NCI-H748 treated with DMSO at 0.1 percent for 48 hours (cell line): Measurements from ENCODE around the gene TTLL10.

Experiments
- DNase-seq: peaks from one replicate; lab custom pipeline; 2025; lab: John Stamatoyannopoulos, UW

The TTLL10 gene

DNA sequence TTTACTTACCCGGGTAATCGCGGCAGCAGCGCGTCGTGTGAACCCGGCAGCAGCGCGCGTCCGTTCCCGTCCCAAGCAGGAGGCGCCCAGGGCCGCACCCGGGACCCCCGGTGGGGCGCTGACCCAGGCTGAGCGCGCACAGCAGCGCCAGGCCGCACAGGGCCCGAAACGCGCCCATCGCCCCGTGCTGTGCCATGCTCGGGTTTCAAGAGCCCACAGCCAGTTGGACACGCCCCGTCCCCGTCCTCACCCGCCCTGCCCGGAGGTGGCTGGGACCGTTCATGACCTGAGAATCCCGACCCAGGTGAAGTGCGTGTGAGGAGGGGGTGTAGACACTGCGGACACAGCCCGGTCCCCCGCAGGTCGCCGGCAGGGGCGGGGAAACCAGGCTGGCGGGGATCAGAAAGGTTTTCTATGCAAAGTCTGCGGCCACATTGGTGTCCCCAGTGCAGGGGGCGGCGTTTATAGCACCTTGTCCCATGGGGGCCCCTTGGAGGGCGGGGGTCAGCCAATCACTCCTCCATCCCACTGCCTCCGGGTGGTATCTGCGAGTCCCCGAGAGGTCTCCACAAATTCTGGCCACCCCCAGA lies 32.8 kb downstream of the TTLL10 start, which contains the start of gene TNFRSF18:
Gene TNFRSF18, minus strand, starts transcription at position 217 of the 590 bp plus-strand sequence. Its CDS starts 21 bp downstream, at position 196.
- DNase-seq = no peak

GRCh38 chr1:1206966-1207531 lies 33.4 kb downstream of the TTLL10 start:
- no peak for DNase-seq

GRCh38 chr1:1207571-1207892 lies 33.9 kb downstream of the TTLL10 start:
- no peak for DNase-seq

- DNase-seq = no peak
Measured at GRCh38 chr1:1208713-1209433, 35.2 kb downstream of the TTLL10 start.

GRCh38 chr1:1210726-1211540 lies 37.3 kb downstream of the TTLL10 start:
- no peak for DNase-seq

- DNase-seq = no peak
Measured at GRCh38 chr1:1211541-1212441, 38.1 kb downstream of the TTLL10 start.

DNA sequence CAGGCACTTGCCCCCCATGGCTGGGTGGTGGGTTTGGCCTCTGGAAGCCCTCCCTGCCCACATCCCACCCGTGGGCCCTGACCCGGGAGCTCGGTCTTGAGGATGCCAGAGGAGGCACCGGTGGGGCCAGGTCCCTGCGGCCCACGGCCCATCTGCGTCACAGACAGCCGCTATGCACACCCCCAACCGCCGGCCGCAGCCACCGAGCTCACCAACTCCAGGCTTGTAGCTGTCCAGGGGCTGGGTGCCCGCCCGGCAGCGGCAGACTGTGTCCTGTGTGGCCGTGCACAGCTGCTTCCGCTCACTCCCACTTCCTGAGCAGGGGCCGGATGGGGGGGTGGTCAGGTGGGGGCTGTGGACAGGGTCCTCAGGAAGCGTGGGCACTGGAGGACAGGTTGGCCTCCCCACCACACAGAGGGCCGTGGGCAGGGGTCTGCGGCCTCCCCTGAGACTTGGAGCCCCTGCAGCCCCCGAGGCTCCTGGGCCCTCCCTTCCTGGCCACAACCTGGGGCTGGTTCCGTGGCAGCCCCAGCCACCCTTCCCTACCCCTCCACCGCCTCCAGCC lies 39.2 kb downstream of the TTLL10 start:
- DNase-seq = no peak

DNA sequence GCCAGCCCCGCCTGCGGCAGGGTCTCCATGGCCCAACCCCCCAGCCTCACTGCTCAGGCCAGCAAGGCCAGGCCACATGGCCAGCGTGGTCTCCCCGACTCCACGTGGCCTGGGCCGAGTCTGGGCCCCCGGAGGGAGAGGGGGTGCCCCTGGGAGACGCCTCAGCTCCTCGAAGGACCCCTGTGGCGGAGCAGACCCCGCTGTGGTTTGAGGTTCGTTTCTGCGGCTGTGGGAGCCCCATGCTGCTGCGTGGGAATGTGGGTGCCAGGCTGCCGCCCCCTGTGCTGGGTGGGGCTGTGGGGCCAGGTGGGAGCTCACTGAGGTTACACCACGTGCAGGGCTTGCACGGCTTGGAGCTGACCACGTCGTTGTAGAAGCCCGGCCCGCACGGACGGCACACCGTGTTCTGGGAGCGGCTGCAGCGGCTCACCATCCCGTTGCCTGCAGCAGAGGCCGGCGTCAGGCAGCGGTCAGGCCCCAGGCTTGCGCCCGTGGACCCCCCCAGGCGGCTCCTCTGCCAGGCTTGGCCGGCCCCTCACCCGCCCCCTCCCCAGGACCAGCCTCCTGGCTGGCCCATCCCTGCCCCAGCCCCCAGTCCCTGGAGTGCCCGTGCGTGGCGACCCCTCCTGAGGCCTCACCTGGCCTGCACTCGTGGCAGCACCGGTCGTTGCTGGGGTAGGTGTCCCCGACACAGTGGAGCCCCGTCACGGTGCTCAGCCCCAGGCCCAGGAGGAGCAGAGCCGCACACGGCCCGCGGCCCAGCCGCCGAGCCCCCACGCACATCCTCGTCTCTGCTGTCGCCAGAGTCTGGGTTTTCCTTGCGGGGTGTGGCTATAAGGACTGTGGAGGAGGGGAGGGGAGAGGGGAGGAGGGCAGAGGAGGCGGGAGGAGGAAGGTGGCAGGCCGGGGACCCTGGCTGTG lies 39.9 kb downstream of the TTLL10 start, which contains the start of gene TNFRSF4:
Gene TNFRSF4, minus strand, starts transcription at position 809 of the 921 bp plus-strand sequence. Its CDS starts 26 bp downstream, at position 783.
- DNase-seq = no peak

DNA sequence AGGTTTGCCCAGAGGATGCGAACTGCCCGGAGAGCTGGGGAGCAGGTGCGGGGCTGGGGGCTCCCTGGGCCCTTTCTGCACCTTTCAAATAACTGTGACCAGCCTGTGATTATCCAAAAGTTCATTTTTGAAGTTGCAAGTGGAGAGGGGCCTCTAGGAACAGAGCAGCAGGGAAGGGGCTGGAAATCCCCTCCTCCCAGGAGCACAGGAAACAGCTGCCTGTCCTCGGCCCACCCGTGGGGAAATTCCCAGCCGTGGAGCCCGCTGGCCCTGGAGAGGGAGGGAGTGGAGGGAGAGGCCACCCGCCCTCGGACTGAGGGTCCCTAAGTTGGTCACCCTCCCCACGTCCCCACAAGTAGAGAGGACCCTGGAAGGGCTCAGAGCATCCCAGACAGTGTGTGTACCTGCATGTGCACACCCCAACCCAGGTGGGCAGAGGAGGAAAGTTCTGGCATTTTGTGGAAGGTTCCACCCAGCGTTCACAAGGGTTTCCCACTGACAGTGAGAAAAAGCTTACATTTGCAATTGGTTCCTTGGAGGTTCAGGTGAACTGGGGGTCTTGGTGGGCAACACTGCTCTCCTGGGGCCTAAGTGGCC lies 41.5 kb downstream of the TTLL10 start:
- no peak for DNase-seq

DNA sequence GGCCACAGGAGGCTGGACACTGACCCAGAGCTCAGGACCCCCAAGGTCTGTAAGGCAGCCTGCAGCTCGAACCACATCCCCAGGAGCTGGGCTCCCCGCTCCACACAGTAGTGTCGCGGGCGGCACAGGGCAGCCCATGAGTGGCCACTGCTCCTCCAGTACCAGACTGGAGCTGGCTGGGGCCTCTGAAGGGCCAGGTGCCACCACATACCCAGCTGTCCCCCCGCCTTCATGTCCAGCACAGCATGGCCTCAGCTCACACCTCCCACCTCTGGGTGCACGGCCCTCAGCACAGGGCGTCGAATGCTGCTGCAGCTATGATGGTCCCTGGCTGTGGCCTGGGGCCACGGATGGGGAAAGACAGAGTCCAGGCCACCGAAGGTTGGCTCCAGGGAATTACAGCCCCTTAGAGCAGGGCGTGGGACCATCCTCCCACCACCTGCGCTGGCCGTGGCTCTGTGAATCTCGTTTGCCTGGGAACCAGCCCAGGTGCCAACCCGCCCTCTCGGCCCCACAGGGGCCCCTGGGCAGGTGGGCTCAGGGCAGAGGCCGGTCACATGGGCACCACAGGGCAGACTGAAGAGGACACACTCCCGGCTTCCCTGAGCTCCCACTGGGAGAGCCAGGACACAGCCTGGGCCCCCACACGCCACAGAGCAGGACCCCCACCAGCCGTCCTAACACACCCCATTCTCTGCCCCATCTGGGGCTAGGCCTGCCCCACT lies 42.4 kb downstream of the TTLL10 start:
- DNase-seq = no peak

DNA sequence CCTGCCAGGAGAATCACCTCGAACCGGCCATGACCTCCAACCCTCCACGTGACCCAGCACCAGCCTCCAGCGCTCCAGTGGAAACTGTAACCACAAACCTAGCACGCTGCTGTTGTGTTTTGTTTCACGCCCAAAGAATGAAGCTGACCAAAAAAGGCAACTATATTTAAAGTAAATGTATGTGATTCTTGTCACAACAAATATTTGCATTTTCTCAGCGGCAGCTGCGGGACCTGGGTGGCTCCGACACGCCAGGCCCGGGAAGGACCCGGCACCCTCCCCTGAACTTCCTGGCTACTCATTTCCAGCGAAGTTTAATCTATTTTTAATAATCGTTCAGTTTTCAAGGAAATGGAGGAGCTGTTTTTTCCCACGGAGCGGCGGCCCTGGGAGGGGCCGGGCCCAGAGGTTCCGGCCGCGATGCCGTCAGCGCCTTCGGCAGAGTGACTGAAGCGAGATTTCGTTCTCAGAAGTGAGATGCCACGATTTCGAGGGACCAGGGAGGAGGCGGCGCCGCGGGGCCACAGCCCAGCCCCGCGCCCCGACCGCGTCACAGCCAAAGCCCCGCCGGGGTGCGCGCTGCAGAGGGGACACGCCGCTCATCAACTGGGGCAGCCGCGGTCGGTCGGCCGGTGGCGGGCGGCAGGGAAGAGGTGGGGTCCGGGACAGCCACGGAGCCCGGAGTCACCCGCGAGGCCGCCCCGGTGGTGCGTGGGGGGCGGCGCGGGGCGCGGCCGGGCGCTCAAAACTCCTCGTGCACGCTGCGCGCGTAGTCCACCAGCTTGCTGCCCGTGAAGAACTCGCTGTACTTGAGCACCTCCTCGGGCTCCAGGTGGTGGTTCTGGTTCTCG lies 43.3 kb downstream of the TTLL10 start:
- no peak for DNase-seq

GRCh38 chr1:1217621-1218523 lies 44.2 kb downstream of the TTLL10 start:
- DNase-seq = no peak

DNA sequence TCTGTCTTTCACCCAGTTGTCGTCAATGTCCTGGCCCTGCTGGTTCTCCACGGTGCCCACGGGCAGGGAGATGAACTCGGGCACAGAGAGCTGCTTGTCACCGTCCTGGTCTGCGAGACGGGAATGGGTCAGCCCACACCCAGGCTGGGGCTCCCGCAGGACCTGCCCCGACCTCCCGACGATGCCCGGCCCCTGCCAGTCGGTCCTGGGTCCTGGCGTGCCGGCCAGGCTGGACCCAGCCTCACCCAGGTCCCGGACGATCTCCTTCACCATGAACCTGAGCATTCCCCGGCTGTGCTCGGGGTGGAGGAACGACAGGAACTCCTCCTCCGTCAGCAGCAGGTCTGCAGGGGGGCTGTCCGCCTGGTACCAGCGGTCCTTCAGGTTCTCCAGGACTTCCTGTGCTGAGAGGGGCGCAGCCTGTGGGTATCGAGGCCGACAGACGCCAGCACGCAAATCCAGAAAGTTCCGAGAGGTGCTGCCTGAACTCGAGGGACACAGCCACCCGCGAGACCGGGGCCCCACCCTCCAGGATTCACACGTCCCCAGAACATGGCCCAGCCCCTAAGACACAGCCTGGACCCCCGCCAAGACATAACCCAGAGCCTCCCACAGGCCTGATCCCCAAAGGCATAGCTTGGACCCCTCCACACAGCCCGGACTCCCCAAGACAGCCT lies 45.0 kb downstream of the TTLL10 start:
- no peak for DNase-seq

GRCh38 chr1:1219341-1219740 lies 45.7 kb downstream of the TTLL10 start:
- DNase-seq = no peak

- DNase-seq = no peak
Measured at GRCh38 chr1:1220197-1220596, 46.5 kb downstream of the TTLL10 start.

DNA sequence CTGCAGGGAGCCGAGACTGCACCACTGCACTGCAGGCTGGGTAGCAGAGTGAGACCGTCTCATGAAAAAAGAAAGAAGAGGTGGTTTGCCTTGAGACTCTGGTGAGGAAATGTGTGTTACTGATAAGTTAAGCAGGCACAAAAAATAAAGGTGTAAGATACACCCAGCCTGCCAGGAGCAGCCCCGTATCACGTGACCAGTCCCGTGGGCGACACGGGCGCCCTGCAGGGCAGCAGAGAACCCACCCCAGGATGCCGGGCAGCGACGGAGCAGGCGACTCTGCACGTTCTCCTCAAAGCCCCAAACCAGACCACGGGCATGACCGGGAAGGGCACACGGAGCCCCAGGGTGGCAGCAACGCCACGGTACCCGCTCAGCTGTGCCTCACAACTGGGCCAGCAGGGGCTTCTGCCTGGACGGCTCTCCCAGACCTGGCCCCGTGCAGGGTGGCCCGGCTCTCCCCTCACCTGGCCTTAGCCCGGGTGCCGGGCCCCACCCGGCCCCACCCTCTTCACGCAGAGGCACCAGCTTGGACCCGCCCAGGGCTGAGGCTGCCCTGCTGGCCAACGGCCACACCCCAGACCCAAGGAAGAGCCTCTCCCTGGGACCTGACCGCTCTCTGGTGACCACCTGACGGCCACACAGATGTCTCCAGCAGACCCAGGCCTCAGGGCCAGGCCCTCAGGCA lies 48.4 kb downstream of the TTLL10 start:
- no peak for DNase-seq
